ENCODE results near the gene ERMARD. TPM values are rescaled to one million over a fixed set of nuclear protein-coding genes. Genes with fewer than 3 reads are reported as not detected.

ERMARD gene
- 6.3 to 8.6 TPM (median 7.6 TPM) in 5 replicates for total RNA-seq (2022; extraction: Qiagen RNA extraction; ENCODE audit: low read depth)

GRCh38 chr6:169751242-169752073, at the start of gene ERMARD, which contains the start of gene DYNLT2:
Gene ERMARD (plus strand): TSS chr6:169751622. CDS start chr6:169751658, 36 bp downstream.
Gene DYNLT2 (minus strand): TSS chr6:169751572. CDS start chr6:169751458, 114 bp downstream.

GRCh38 chr6:169701954-169702839, 49.2 kb upstream of the ERMARD start, which contains the start of the genes C6orf120 and WDR27:
Gene C6orf120 (plus strand): TSS chr6:169702126. CDS start chr6:169702460, 334 bp downstream.
Gene WDR27 (minus strand): TSS chr6:169702029. CDS start chr6:169689005, 13,024 bp downstream.

GRCh38 chr6:169724494-169725124, 26.8 kb upstream of the ERMARD start, which contains the start of gene PHF10:
Gene PHF10 (minus strand): TSS chr6:169724500. CDS start chr6:169723931, 569 bp downstream.

Other genes with a start within 250 kb of the ERMARD start
- 6.0 to 13.2 TPM (median 12.9 TPM) in 5 replicates for gene WDR27, start 49.6 kb upstream of the ERMARD start, total RNA-seq (2022; extraction: Qiagen RNA extraction; ENCODE audit: low read depth)
- gene C6orf120, start 49.5 kb upstream of the ERMARD start, total RNA-seq (2022; extraction: Qiagen RNA extraction; ENCODE audit: low read depth), result 11.2 to 15.1 TPM (median 13.3 TPM) in 5 replicates
- 20.9 to 25.4 TPM (median 23.9 TPM) in 5 replicates for gene PHF10, start 27.1 kb upstream of the ERMARD start, total RNA-seq (2022; extraction: Qiagen RNA extraction; ENCODE audit: low read depth)
- 0.62 to 0.90 TPM (median 0.69 TPM) in 5 replicates for gene DYNLT2, start 50 bp upstream of the ERMARD start, total RNA-seq (2022; extraction: Qiagen RNA extraction; ENCODE audit: low read depth)

Data from A549 treated with DMSO at 1 μM for 4 hours (cell line).